Ovary (tissue), 9 donors: ENCODE measurements around the gene SYCP1. TPM values are rescaled to one million over a fixed set of nuclear protein-coding genes. Genes with fewer than 3 reads are reported as not detected.

Experiments
- DNase-seq, 5 donors: peaks; one replicate each; pipeline ENCODE4 v3.0.0-alpha.2; 2019 to 2020
- H3K27ac ChIP-seq, 2 donors: fragments of 200-600 bp; one replicate each; pipeline versions ENCODE4 v1.5.1 to v1.8.0; 2019 to 2022
- H3K27me3 ChIP-seq: fragments of 200-600 bp; one replicate; pipeline ENCODE4 v1.8.0; 2022
- H3K36me3 ChIP-seq: fragments of 200-600 bp; sonication (generic); one replicate; pipeline ENCODE4 v1.5.1; 2019
- H3K4me1 ChIP-seq: one replicate; pipeline ENCODE4 v1.8.1; 2013; ENCODE audit warnings: mild to moderate bottlenecking, moderate library complexity; ENCODE audit not compliant: insufficient read depth
- H3K4me3 ChIP-seq: fragments of 200-600 bp; sonication (generic); one replicate; pipeline ENCODE4 v1.5.1; 2017
- H3K9me3 ChIP-seq, 2 donors: fragments of 200-600 bp in 1 of 2; sonication (generic) in 1 of 2; one replicate each; pipeline versions ENCODE4 v1.5.1 to v1.8.1; 2013 to 2019; ENCODE audit warnings: mild to moderate bottlenecking in 1 of 2, moderate library complexity in 1 of 2
- EP300 ChIP-seq: sonication (generic); formaldehyde crosslinking; IDR thresholded peaks from one replicate; pipeline ENCODE4 v1.6.1; 2017; ENCODE audit warnings: antibody characterized with exemption
- POLR2A ChIP-seq: fragments of 450-650 bp; IDR thresholded peaks from one replicate; pipeline ENCODE4 v1.6.1; 2017; ENCODE audit warnings: antibody characterized with exemption, mild to moderate bottlenecking, moderate library complexity
- WGBS, 3 donors: extraction: QIAGEN DNeasy Blood & Tissue Kit in 1 of 3; methylation state at CpG; one replicate each; pipeline versions ENCODE4 v1.1.5 to v1.1.7; 2013 to 2017; 5-methylcytosine and 5-hydroxymethylcytosine counted together
- intact Hi-C, 4 donors: fragments of 100-400 bp; cut with DNase I; formaldehyde crosslinking; loops; one replicate each; pipeline versions ENCODE4 v1.11.0 to v1.15.1; 2022 to 2023
- polyA plus RNA-seq, 2 donors: library from polyadenylated mRNA; stranded (reverse); fragments of 200-250 nt in 1 of 2; fragments of 350-450 nt in 1 of 2; fragmentation: Illumina TruSeq in 1 of 2; extraction: RNeasy Lipid Tissue Mini Kit (QIAGEN cat#74804) in 1 of 2; gene quantifications; one replicate each; pipeline ENCODE4 v1.2.3, GENCODE V29; 2013 to 2014
- total RNA-seq, 7 donors: library from RNA; depleted of rRNA in 2 of 7; stranded (reverse); fragments of >200 nt in 2 of 7; fragmentation: NEBNext Ultra II Directional in 3 of 7; extraction: Animal tissue kit (Norgen Biotek cat#: 25700) in 3 of 7; gene quantifications; one replicate each; pipeline versions ENCODE4 v1.1.0 to v1.2.4, GENCODE V29; 2016 to 2023
- TF ChIP-seq, protein P1 (sequence below), 3 donors: fragments of 450-650 bp in 2 of 3; fragments of 200-600 bp in 1 of 3; IDR thresholded peaks; one replicate each; pipeline versions ENCODE4 v1.5.1 to v1.8.0; 2016 to 2022; ENCODE audit warnings: antibody characterized with exemption in 3 of 3, mild to moderate bottlenecking in 1 of 3
- donor health status: DM: no; HTN: no; CAD: no; lungs with moderate emphysema.
- donor health status: DM: no; HTN: no; CAD: no.
- donor health status: Bipolar disorder and iron deficiency.
- donor health status: DM: yes; HTN: yes; CAD: no.
- donor health status: DM: no; HTN: no; CAD: no.
- donor health status: DM: yes; HTN: yes; CAD: no.

The SYCP1 gene
- total and polyA plus RNA-seq, 9 donors = 0.13 TPM; not detected in 8

DNA sequence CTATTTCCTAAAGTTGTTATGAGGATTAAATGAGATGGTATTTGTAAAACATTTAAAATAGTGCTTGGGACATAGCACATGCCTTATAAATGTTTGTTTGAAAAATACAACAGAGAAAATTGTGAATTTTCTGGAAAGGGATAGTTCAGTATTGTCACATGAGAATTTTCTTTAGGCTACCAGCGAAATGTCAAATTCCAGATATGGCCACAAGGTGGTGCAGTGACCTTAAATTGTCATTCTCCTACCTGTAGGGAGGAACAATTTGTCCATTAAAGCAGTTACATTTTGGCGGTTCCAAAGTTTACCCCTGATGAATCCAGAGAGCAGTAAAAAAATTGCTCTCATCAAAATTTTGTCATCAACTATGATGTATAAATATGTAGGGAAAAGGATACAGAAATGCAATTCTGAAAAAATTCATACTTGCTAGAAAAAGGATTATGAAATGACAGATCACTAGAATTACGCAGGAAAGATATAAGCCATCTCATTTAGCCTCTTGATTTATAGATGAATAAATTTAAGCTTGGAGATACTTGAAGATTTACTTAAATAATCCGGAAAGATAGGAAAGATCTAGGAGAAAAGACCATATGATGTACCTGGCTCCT, 124.7 kb downstream of the SYCP1 start:
- no peaks in the 10 kb centered on the region for H3K9me3 ChIP-seq
- no peaks in the 10 kb centered on the region for H3K36me3 ChIP-seq
- H3K4me3 ChIP-seq = no peak overlapping the region
- H3K27ac ChIP-seq = no peak overlapping the region
- intact Hi-C loops = loop anchor here (5.0 to 10.0 kb wide), 3 partner anchors 133 to 615 kb away; no protein-coding TSS in a partner anchor
- H3K27me3 ChIP-seq = no peaks in the 10 kb centered on the region
- WGBS, 3 donors = 26 to 35% (median 30%) methylated on average over 4 of the region's 4 CpGs
- no peak for TF ChIP-seq POLR2A
- TF ChIP-seq, protein P1, sequence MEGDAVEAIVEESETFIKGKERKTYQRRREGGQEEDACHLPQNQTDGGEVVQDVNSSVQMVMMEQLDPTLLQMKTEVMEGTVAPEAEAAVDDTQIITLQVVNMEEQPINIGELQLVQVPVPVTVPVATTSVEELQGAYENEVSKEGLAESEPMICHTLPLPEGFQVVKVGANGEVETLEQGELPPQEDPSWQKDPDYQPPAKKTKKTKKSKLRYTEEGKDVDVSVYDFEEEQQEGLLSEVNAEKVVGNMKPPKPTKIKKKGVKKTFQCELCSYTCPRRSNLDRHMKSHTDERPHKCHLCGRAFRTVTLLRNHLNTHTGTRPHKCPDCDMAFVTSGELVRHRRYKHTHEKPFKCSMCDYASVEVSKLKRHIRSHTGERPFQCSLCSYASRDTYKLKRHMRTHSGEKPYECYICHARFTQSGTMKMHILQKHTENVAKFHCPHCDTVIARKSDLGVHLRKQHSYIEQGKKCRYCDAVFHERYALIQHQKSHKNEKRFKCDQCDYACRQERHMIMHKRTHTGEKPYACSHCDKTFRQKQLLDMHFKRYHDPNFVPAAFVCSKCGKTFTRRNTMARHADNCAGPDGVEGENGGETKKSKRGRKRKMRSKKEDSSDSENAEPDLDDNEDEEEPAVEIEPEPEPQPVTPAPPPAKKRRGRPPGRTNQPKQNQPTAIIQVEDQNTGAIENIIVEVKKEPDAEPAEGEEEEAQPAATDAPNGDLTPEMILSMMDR (IDR thresholded peaks at IDR 0.05) = peak in 2 of 3 donors; percentile 59 to 62
- TF ChIP-seq EP300 = no peak
- DNase-seq = peak in 3 of 5 donors; percentile 26 to 61 (median 41)
- no peaks in the 10 kb centered on the region for H3K4me1 ChIP-seq

DNA sequence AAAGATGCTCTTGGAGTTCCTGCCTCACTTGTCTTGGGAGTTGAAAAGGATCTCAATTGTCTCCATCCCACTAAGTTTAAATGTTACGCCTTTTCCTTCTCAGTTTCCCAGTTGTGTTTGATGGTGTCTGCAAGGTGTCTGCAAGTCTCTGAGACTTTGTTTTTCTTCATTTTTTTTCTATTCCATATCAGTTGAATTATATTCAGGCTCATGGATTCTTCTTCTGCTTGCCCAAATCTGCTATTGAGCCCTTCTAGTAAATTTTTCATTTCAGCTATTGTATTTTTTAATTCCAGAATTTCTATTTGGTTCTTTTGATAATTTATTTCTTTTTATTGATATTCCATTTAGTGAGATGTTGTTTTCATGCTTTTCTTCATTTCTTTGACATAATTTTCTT, 127.6 kb downstream of the SYCP1 start:
- Histone ChIP-seq H3K36me3 (no peaks in the 10 kb centered on the region), H3K27me3 (no peaks in the 10 kb centered on the region), H3K4me1 (no peaks in the 10 kb centered on the region), H3K27ac (no peak overlapping the region), H3K4me3 (no peak overlapping the region), H3K9me3 (no peaks in the 10 kb centered on the region)
- WGBS, 3 donors = 39 to 97% (median 47%) methylated on average over 1 of the region's 1 CpG
- TF ChIP-seq EP300 (no peak), POLR2A (no peak)
- TF ChIP-seq, protein P1 (IDR thresholded peaks at IDR 0.05) = no peak
- no peak for DNase-seq
- intact Hi-C loops = loop anchor here in 2 of 4 donors (5.0 to 10.0 kb wide), 2 partner anchors 130 to 613 kb away; no protein-coding TSS in a partner anchor

DNA sequence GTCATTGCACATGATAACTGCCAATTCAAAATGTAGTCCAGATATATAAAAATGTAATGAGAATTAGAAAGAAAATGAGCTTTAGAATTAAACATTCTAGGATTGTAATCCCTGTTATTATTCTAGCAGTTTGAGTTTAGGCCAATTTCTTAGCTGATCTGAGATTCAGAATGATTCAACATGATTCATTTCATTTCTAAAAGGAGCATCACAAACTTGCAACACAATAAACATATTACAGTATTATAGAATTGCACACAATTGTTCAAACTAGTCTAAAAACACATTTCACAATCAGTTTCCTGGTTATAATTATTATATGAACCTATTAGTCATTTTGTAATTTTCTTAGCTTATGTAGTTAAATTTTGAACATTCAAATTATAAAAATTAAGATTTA, 131.6 kb downstream of the SYCP1 start:
- H3K9me3 ChIP-seq = no peaks in the 10 kb centered on the region

DNA sequence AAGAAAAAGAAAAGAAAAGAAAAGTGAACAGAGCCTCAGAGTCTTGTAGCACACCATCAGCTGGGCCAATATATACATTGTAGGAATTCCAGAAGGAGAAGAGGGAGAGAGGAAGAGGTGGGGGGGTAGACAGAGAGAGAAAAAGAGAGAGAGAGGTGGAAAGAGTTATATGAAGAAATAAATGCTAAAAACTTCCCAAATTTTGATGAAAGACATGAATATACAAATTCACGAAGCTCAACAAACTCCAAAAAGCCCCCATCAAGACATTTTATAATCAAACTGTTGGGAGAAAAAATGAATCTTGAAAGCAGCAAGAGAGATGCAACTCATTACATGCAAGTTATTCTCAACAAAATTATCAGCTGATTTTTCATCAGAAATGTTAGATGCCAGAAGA, 133.4 kb downstream of the SYCP1 start:
- intact Hi-C loops = loop anchor here in 1 of 4 donors (10.0 kb wide), 1 partner anchor 607 kb away; no protein-coding TSS in a partner anchor
- no peak overlapping the region for H3K27ac ChIP-seq
- H3K4me3 ChIP-seq = no peak overlapping the region
- no peak for DNase-seq
- H3K4me1 ChIP-seq = no peaks in the 10 kb centered on the region
- no peaks in the 10 kb centered on the region for H3K36me3 ChIP-seq
- H3K27me3 ChIP-seq = no peaks in the 10 kb centered on the region
- TF ChIP-seq, protein P1 (IDR thresholded peaks at IDR 0.05) = no peak
- no peak for TF ChIP-seq EP300
- TF ChIP-seq POLR2A = no peak
- no peaks in the 10 kb centered on the region for H3K9me3 ChIP-seq
- 80 to 91% (median 89%) methylated on average over 1 of the region's 1 CpG for WGBS, 3 donors

More for the DNA sequence above, 131.6 kb downstream of the SYCP1 start:
- Histone ChIP-seq H3K27ac (no peak overlapping the region), H3K27me3 (no peaks in the 10 kb centered on the region), H3K4me3 (no peak overlapping the region), H3K36me3 (no peaks in the 10 kb centered on the region), H3K4me1 (no peaks in the 10 kb centered on the region)
- intact Hi-C loops = loop anchor here in 1 of 4 donors (10.0 kb wide), 1 partner anchor 609 kb away; no protein-coding TSS in a partner anchor
- no peak for DNase-seq
- no peak for TF ChIP-seq POLR2A
- TF ChIP-seq, protein P1 (IDR thresholded peaks at IDR 0.05) = no peak
- no peak for TF ChIP-seq EP300
